ENCODE measurements around the gene CHURC1. TPM values are rescaled to one million over a fixed set of nuclear protein-coding genes. Genes with fewer than 3 reads are reported as not detected.

Gene CHURC1
- total and polyA plus RNA-seq, 2 experiments from 2014 or later, result 69.1 to 162 TPM

DNA sequence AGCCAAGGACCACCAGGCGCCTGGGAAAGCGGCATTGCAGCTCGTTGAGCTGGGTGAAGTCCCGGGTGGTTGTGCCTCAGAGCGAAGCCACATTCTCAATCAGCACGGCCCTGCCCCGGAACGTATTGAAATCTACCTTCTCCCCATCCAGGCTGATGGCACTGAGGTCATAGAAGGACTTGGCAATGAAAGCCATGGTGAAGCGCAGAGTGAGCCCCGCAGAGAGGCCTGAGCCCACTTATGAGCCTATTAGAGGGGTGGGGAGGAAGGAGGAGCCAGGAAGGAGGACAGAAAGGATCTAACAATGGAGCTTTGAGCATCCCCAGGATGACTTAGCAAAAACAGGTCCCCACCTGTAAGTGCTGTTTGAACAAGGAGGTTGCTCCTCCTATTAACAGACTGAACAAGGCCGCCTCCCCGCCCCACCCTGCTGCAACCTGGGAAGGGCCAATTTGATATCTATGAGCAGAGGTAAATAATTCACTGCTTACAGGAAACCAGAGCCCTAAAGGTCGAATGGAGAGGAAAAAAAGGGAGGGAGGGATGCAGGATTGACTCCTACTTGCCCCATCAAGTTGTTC, 28.4 kb downstream of the CHURC1 start, which contains the start of gene GPX2:
GPX2 (minus strand) TSS at position 215 of the 581 bp plus-strand sequence; CDS start at position 196, 19 bp downstream.
- H3K4me2 ChIP-seq (ENCODE audit: unreplicated experiment), result no peak within 1 kb of the TSS
- no peak within 1 kb of the TSS for H3K27ac ChIP-seq
- no peaks in the 10 kb centered on the region for H4K20me1 ChIP-seq (ENCODE audit: insufficient read depth)
- WGBS, 2 experiments (ENCODE audit: low coverage in 1 of 2, low lambda C conversion rate in 2 of 2, missing lambda C conversion rate in 2 of 2), result 92% methylated on average over 13 of the region's 13 CpGs
- no peaks in the 10 kb centered on the region for H3K9me3 ChIP-seq (ENCODE audit: low read depth)
- no peaks in the 10 kb centered on the region for H3K27me3 ChIP-seq (replicated peaks; ENCODE audit: insufficient read depth)
- in situ Hi-C loops (cut with MboI), result no loop called here
- H3K36me3 ChIP-seq (ENCODE audit: low read depth), result no peaks in the 10 kb centered on the region
- no peaks in the 10 kb centered on the region for H3K4me1 ChIP-seq (ENCODE audit: insufficient read depth)
- no peaks in the 10 kb centered on the region for H3K9me2 ChIP-seq (ENCODE audit: insufficient read depth)
- H3K9ac ChIP-seq, result no peak within 1 kb of the TSS
- no peaks in the 10 kb centered on the region for H3F3A ChIP-seq (ENCODE audit: insufficient read depth)
- no peak within 1 kb of the TSS for H3K4me3 ChIP-seq
- H3K79me2 ChIP-seq (ENCODE audit: insufficient read depth), result no peaks in the 10 kb centered on the region
- H2AFZ ChIP-seq, result no peak within 1 kb of the TSS
- TF ChIP-seq EZH2 (IDR thresholded peaks at IDR 0.05; ENCODE audit: insufficient read depth, poor library complexity, severe bottlenecking) (no peak), EZH2phosphoT487 (IDR thresholded peaks at IDR 0.05; ENCODE audit: insufficient read depth, low read depth) (no peak)
- DNase-seq, result no peak

DNA sequence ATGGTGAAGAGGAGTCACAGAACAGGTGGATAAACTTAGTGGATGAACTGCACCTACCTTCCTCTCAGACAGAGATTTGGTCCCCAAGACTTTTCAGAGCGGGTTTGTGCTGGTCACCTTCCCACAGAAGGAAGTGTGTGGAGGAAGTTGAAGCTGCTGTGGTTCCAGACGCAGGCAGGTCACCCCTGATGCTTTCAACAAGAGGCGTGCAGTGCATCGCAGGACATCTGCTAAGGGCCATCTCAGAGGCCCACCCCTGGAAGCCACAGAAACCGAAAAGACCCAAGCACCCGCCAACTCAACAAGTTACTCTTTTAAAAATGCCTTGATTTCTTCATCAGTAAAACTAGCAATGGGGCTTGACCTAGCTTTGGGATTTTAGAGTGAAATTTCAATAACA, 29.3 kb downstream of the CHURC1 start:
- no peak overlapping the region for H3K27ac ChIP-seq
- H3K9me2 ChIP-seq (ENCODE audit: insufficient read depth), result no peaks in the 10 kb centered on the region
- H3K27me3 ChIP-seq (replicated peaks; ENCODE audit: insufficient read depth), result no peaks in the 10 kb centered on the region
- no peaks in the 10 kb centered on the region for H3K4me1 ChIP-seq (ENCODE audit: insufficient read depth)
- no peaks in the 10 kb centered on the region for H3K36me3 ChIP-seq (ENCODE audit: low read depth)
- TF ChIP-seq EZH2phosphoT487 (IDR thresholded peaks at IDR 0.05; ENCODE audit: insufficient read depth, low read depth) (no peak), EZH2 (IDR thresholded peaks at IDR 0.05; ENCODE audit: insufficient read depth, poor library complexity, severe bottlenecking) (no peak)
- no peaks in the 10 kb centered on the region for H3F3A ChIP-seq (ENCODE audit: insufficient read depth)
- no peaks in the 10 kb centered on the region for H4K20me1 ChIP-seq (ENCODE audit: insufficient read depth)
- H3K79me2 ChIP-seq (ENCODE audit: insufficient read depth), result no peaks in the 10 kb centered on the region
- H3K9me3 ChIP-seq (ENCODE audit: low read depth), result no peaks in the 10 kb centered on the region
- H3K4me2 ChIP-seq (ENCODE audit: unreplicated experiment), result no peak overlapping the region
- no peak overlapping the region for H2AFZ ChIP-seq
- no peak overlapping the region for H3K9ac ChIP-seq
- DNase-seq, result no peak
- H3K4me3 ChIP-seq, result no peak overlapping the region
- in situ Hi-C loops (cut with MboI), result no loop called here
- 91 to 96% methylated on average over 6 of the region's 6 CpGs for WGBS, 2 experiments (ENCODE audit: low coverage in 1 of 2, low lambda C conversion rate in 2 of 2, missing lambda C conversion rate in 2 of 2)

DNA sequence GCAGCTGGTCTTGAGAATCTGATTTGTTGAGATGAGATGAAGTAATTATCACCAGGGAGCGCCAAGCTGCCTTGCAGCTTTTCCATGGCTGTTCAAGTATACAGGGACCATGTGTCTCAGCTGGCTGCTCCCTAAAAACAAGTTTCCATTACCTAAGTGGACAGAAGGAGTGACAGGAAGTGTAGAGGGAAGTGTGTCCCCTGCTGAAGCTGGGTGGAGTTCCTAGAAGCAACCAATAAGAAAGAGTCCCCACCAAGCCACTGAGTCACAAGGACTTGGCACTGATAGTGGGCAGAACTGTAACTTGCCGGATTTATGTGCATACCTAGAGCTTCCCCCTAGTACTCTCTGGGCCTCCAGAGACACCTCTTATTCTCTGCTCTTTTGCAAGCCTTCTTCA, 29.8 kb downstream of the CHURC1 start:
- Histone ChIP-seq H3K4me1 (ENCODE audit: insufficient read depth) (no peaks in the 10 kb centered on the region), H3K4me3 (no peak overlapping the region), H3K36me3 (ENCODE audit: low read depth) (no peaks in the 10 kb centered on the region), H3K27ac (no peak overlapping the region), H3K4me2 (ENCODE audit: unreplicated experiment) (no peak overlapping the region), H3K9ac (no peak overlapping the region), H3K9me2 (ENCODE audit: insufficient read depth) (no peaks in the 10 kb centered on the region), H3K79me2 (ENCODE audit: insufficient read depth) (no peaks in the 10 kb centered on the region), H3F3A (ENCODE audit: insufficient read depth) (no peaks in the 10 kb centered on the region), H2AFZ (no peak overlapping the region), H3K9me3 (ENCODE audit: low read depth) (no peaks in the 10 kb centered on the region), H4K20me1 (ENCODE audit: insufficient read depth) (no peaks in the 10 kb centered on the region), H3K27me3 (replicated peaks; ENCODE audit: insufficient read depth) (no peaks in the 10 kb centered on the region)
- in situ Hi-C loops (cut with MboI), result no loop called here
- 54 to 64% methylated on average over 2 of the region's 2 CpGs for WGBS, 2 experiments (ENCODE audit: low coverage in 1 of 2, low lambda C conversion rate in 2 of 2, missing lambda C conversion rate in 2 of 2)
- DNase-seq, result no peak
- TF ChIP-seq EZH2phosphoT487 (IDR thresholded peaks at IDR 0.05; ENCODE audit: insufficient read depth, low read depth) (no peak), EZH2 (IDR thresholded peaks at IDR 0.05; ENCODE audit: insufficient read depth, poor library complexity, severe bottlenecking) (no peak)

DNA sequence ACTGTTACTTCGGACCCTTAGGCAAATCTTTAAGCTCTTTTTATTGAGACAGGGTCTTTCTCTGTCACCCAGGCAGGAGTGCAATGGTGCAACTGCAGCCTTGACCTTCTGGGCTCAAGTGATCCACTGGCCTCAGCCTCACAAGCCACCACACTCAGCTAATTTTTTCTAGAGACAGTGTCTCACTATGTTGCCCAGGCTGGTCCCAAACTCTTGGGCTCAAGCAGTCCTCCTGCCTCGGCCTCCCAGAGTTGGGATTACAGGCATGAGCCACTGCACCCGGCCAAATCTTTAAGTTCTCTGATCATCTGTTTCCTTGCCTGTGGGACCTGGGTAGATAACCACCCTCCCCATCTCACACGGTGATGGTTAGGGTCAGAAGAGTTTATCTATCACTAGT, 30.6 kb downstream of the CHURC1 start:
- Histone ChIP-seq H3K27me3 (replicated peaks; ENCODE audit: insufficient read depth) (no peaks in the 10 kb centered on the region), H3K9me2 (ENCODE audit: insufficient read depth) (no peaks in the 10 kb centered on the region), H3K27ac (no peak overlapping the region), H3F3A (ENCODE audit: insufficient read depth) (no peaks in the 10 kb centered on the region), H3K36me3 (ENCODE audit: low read depth) (no peaks in the 10 kb centered on the region), H3K4me1 (ENCODE audit: insufficient read depth) (no peaks in the 10 kb centered on the region), H3K79me2 (ENCODE audit: insufficient read depth) (no peaks in the 10 kb centered on the region), H2AFZ (no peak overlapping the region), H3K4me3 (no peak overlapping the region), H3K9me3 (ENCODE audit: low read depth) (no peaks in the 10 kb centered on the region), H3K4me2 (ENCODE audit: unreplicated experiment) (no peak overlapping the region), H3K9ac (no peak overlapping the region), H4K20me1 (ENCODE audit: insufficient read depth) (no peaks in the 10 kb centered on the region)
- no peak for DNase-seq
- 92 to 95% methylated on average over 4 of the region's 4 CpGs for WGBS, 2 experiments (ENCODE audit: low coverage in 1 of 2, low lambda C conversion rate in 2 of 2, missing lambda C conversion rate in 2 of 2)
- in situ Hi-C loops (cut with MboI), result no loop called here
- no peak for TF ChIP-seq EZH2phosphoT487 (IDR thresholded peaks at IDR 0.05; ENCODE audit: insufficient read depth, low read depth)

All from GM23248 (cell line).